GM18517 (cell line): Measurements from ENCODE around the gene PRAMEF13.
"Not testable (repeated sequence)": the region's sequence is repeated elsewhere in the genome, so short reads cannot be mapped to it uniquely, and the experiment has no call there.

Source experiments
- ATAC-seq: cut with Tn5 transposase; IDR thresholded peaks from one replicate; pipeline ENCODE4 v1.9.1; 2021; ENCODE audit warnings: mild to moderate bottlenecking, moderate library complexity; ENCODE audit not compliant: unreplicated experiment

Gene PRAMEF13

DNA sequence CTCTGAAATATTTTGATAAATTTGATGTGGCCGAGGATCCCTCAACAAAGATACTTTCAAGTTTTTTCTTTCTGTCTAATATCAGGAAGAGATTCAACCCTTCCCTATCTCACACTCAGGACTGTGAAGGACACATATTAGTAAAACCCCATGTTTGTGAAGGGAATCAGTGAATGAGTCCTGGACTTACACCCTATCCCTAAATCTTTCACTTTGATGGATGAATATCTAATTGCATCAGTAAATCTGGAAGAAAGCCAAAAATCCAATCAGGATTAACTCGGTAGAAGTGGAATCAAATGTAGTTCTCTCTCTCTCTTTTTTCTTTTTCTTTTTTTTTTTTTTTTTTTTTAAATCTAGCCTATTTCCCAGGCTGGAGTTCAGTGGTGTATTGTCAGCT lies 29.7 kb downstream of the PRAMEF13 start, which contains the start of gene PRAMEF9:
PRAMEF9 (plus strand) TSS at position 301 of the 400 bp plus-strand sequence. CDS start 3,433 bp downstream, outside the sequence.
- not testable (repeated sequence) for ATAC-seq

DNA sequence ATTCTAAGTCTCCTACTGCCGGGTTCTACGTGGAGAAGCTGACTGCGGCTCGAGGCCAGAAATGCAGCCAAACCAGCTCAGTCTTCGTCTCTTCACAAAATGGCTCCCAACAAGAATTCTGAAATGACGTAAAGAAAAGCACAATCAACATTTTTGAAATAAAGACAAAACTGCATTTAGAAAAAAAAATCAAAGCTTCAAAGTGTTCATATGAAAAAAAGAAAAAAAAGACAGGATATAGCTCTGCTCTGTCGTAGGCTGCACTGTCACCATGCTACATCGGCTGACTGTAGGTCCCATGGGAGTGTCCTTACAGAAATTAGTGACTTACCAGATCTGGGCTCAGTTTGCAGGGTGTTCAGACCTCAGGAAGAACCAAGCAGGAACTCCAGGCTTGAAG lies 35.7 kb downstream of the PRAMEF13 start, which contains the start of gene HNRNPCL4:
HNRNPCL4 (minus strand) TSS at position 101 of the 400 bp plus-strand sequence. CDS start 164 bp downstream, outside the sequence.
- ATAC-seq: not testable (repeated sequence)

DNA sequence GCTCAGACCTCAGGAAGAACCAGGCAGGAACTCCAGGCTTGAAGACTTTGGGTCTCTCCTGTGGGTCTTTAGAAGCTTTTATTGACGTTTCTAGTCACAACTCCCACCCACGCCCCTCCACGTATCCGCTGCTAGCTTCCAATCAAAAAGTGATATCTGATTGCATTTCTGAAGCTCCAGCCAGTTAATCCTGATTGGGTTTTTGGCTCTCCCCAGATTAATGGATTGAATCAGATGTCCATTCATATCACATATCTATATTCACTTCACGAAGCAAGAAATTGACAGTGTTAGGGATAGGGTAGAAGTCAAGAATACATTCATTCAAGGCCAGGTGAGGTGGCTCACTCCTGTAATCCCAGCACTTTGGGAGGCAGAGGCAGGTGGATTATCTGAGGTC lies 45.3 kb downstream of the PRAMEF13 start, which contains the start of gene PRAMEF26:
PRAMEF26 (minus strand) TSS at position 101 of the 400 bp plus-strand sequence. CDS start 2,914 bp downstream, outside the sequence.
- not testable (repeated sequence) for ATAC-seq
